ENCODE measurements around the gene BCL2L13. TPM values are rescaled to one million over a fixed set of nuclear protein-coding genes. Genes with fewer than 3 reads are reported as not detected.
A peak's percentile ranks its signal among the peaks of the same experiment; 100 is the strongest.

Gene BCL2L13
- total RNA-seq, 4 donors from 2014 or later = 56.6 to 71.3 (median 68.9) TPM

- Histone ChIP-seq H3K27me3 (no peaks in the 10 kb centered on the region), H3K4me1 (peaks cover 30% of the 10 kb centered on the region), H3K27ac (no peak overlapping the region), H3K36me3 (no peaks in the 10 kb centered on the region), H3K4me3 (no peak overlapping the region), H3K9me3 (no peaks in the 10 kb centered on the region)
- no peak for DNase-seq (ENCODE audit: low spot score in 2 of 2)
- no peak for TF ChIP-seq POLR2A (IDR thresholded peaks at IDR 0.05)
- no peak for TF ChIP-seq POLR2AphosphoS5 (IDR thresholded peaks at IDR 0.05)
- no peak for TF ChIP-seq EP300 (IDR thresholded peaks at IDR 0.05)
- TF ChIP-seq CTCF (IDR thresholded peaks at IDR 0.05) = no peak
- WGBS = 80% methylated on average over 10 of the region's 10 CpGs
Observed at GRCh38 chr22:17775781-17776465, 137.4 kb downstream of the BCL2L13 start.

GRCh38 chr22:17777005-17777716, 138.6 kb downstream of the BCL2L13 start:
- peaks cover 35% of the 10 kb centered on the region for H3K4me1 ChIP-seq
- H3K27me3 ChIP-seq = no peaks in the 10 kb centered on the region
- no peak for DNase-seq (ENCODE audit: low spot score in 2 of 2)
- TF ChIP-seq POLR2A (IDR thresholded peaks at IDR 0.05) (no peak), CTCF (IDR thresholded peaks at IDR 0.05) (no peak), POLR2AphosphoS5 (IDR thresholded peaks at IDR 0.05) (no peak), EP300 (IDR thresholded peaks at IDR 0.05) (no peak)
- H3K27ac ChIP-seq = peak overlapping the region; percentile 60
- no peaks in the 10 kb centered on the region for H3K36me3 ChIP-seq
- peak overlapping the region; percentile 39 for H3K4me3 ChIP-seq
- no peaks in the 10 kb centered on the region for H3K9me3 ChIP-seq
- WGBS = 67% methylated on average over 23 of the region's 27 CpGs

GRCh38 chr22:17777717-17778044, 139.1 kb downstream of the BCL2L13 start:
- no peak for DNase-seq (ENCODE audit: low spot score in 2 of 2)
- no peaks in the 10 kb centered on the region for H3K9me3 ChIP-seq
- 65% methylated on average over 6 of the region's 6 CpGs for WGBS
- no peak for TF ChIP-seq CTCF (IDR thresholded peaks at IDR 0.05)
- TF ChIP-seq POLR2AphosphoS5 (IDR thresholded peaks at IDR 0.05) = no peak
- TF ChIP-seq EP300 (IDR thresholded peaks at IDR 0.05) = no peak
- no peak for TF ChIP-seq POLR2A (IDR thresholded peaks at IDR 0.05)
- peak overlapping the region; percentile 60 for H3K27ac ChIP-seq
- H3K4me1 ChIP-seq = peaks cover 35% of the 10 kb centered on the region
- H3K27me3 ChIP-seq = no peaks in the 10 kb centered on the region
- no peaks in the 10 kb centered on the region for H3K36me3 ChIP-seq
- H3K4me3 ChIP-seq = peak overlapping the region; percentile 39

GRCh38 chr22:17778412-17778976, 139.9 kb downstream of the BCL2L13 start:
- no peak for DNase-seq (ENCODE audit: low spot score in 2 of 2)
- peaks cover 35% of the 10 kb centered on the region for H3K4me1 ChIP-seq
- H3K27me3 ChIP-seq = no peaks in the 10 kb centered on the region
- H3K9me3 ChIP-seq = no peaks in the 10 kb centered on the region
- H3K4me3 ChIP-seq = no peak overlapping the region
- H3K27ac ChIP-seq = no peak overlapping the region
- no peak for TF ChIP-seq CTCF (IDR thresholded peaks at IDR 0.05)
- no peak for TF ChIP-seq EP300 (IDR thresholded peaks at IDR 0.05)
- TF ChIP-seq POLR2A (IDR thresholded peaks at IDR 0.05) = no peak
- no peak for TF ChIP-seq POLR2AphosphoS5 (IDR thresholded peaks at IDR 0.05)
- 90% methylated on average over 18 of the region's 23 CpGs for WGBS
- no peaks in the 10 kb centered on the region for H3K36me3 ChIP-seq
